ENCODE data around the gene APC2.
A peak's percentile ranks its signal among the peaks of the same experiment; 100 is the strongest.

The APC2 gene

GRCh38 chr19:1446713-1447481, 3.0 kb upstream of the APC2 start:
- DNase-seq (ENCODE audit: low read depth): no peak

GRCh38 chr19:1447504-1447903, 2.4 kb upstream of the APC2 start:
- no peak for DNase-seq (ENCODE audit: low read depth)

GRCh38 chr19:1447944-1448343, 2.0 kb upstream of the APC2 start:
- DNase-seq (ENCODE audit: low read depth): no peak

GRCh38 chr19:1450735-1451731, 1.1 kb downstream of the APC2 start:
- no peak for DNase-seq (ENCODE audit: low read depth)

- no peak for DNase-seq (ENCODE audit: low read depth)
These were observed 2.2 kb downstream of the APC2 start for GRCh38 chr19:1451916-1452801.

GRCh38 chr19:1452802-1453524, 3.0 kb downstream of the APC2 start:
- no peak for DNase-seq (ENCODE audit: low read depth)

GRCh38 chr19:1453525-1454364, 3.8 kb downstream of the APC2 start:
- peak; percentile 52 for DNase-seq (ENCODE audit: low read depth)

GRCh38 chr19:1455002-1455335, 5.0 kb downstream of the APC2 start:
- DNase-seq (ENCODE audit: low read depth): no peak

- peak; percentile 87 for DNase-seq (ENCODE audit: low read depth)
These were observed 5.6 kb downstream of the APC2 start for GRCh38 chr19:1455336-1456120.

- no peak for DNase-seq (ENCODE audit: low read depth)
These were observed 6.4 kb downstream of the APC2 start for GRCh38 chr19:1456121-1456900.

- no peak for DNase-seq (ENCODE audit: low read depth)
These were observed 7.3 kb downstream of the APC2 start for GRCh38 chr19:1457031-1457739.

- DNase-seq (ENCODE audit: low read depth): no peak
These were observed 8.0 kb downstream of the APC2 start for GRCh38 chr19:1457892-1458291.

- no peak for DNase-seq (ENCODE audit: low read depth)
These were observed 9.6 kb downstream of the APC2 start for GRCh38 chr19:1459479-1459878.

- no peak for DNase-seq (ENCODE audit: low read depth)
These were observed 10.4 kb downstream of the APC2 start for GRCh38 chr19:1460033-1460995.

- DNase-seq (ENCODE audit: low read depth): no peak
These were observed 11.9 kb downstream of the APC2 start for GRCh38 chr19:1461862-1462261.

- no peak for DNase-seq (ENCODE audit: low read depth)
These were observed 15.5 kb downstream of the APC2 start for GRCh38 chr19:1465191-1466016.

Data from CMK (cell line).